ENCODE data around the gene GTPBP4.

Gene GTPBP4

GRCh38 chr10:1056326-1057105 lies 68.3 kb downstream of the GTPBP4 start, which contains the start of gene WDR37:
Gene WDR37 (plus strand): TSS chr10:1056385. CDS start chr10:1072156, 15,771 bp downstream.
- TF ChIP-seq CTCF (IDR thresholded peaks at IDR 0.05; ENCODE audit: low read depth, low read length, missing control alignments), result no peak
- H3K4me3 ChIP-seq (ENCODE audit: low read depth, low read length), result peak within 1 kb of the TSS; percentile 98
- DNase-seq, result peak; percentile 86
- H3K36me3 ChIP-seq (replicated peaks), result no peaks in the 10 kb centered on the region
- no peaks in the 10 kb centered on the region for H3K27me3 ChIP-seq (replicated peaks)
- H3K27ac ChIP-seq, result peak within 1 kb of the TSS; percentile 100
- in situ Hi-C loops (cut with HindIII; ENCODE audit: low pct_ligation_motif_present, low sequenced_read_pairs), result no loop called here

GRCh38 chr10:1057106-1057657 lies 68.9 kb downstream of the GTPBP4 start:
- no peaks in the 10 kb centered on the region for H3K27me3 ChIP-seq (replicated peaks)
- no peak for DNase-seq
- peak overlapping the region; percentile 100 for H3K27ac ChIP-seq
- in situ Hi-C loops (cut with HindIII; ENCODE audit: low pct_ligation_motif_present, low sequenced_read_pairs), result no loop called here
- peak overlapping the region; percentile 98 for H3K4me3 ChIP-seq (ENCODE audit: low read depth, low read length)
- H3K36me3 ChIP-seq (replicated peaks), result no peaks in the 10 kb centered on the region
- TF ChIP-seq CTCF (IDR thresholded peaks at IDR 0.05; ENCODE audit: low read depth, low read length, missing control alignments), result no peak

GRCh38 chr10:1058017-1058416 lies 69.8 kb downstream of the GTPBP4 start:
- no peaks in the 10 kb centered on the region for H3K36me3 ChIP-seq (replicated peaks)
- in situ Hi-C loops (cut with HindIII; ENCODE audit: low pct_ligation_motif_present, low sequenced_read_pairs), result no loop called here
- TF ChIP-seq CTCF (IDR thresholded peaks at IDR 0.05; ENCODE audit: low read depth, low read length, missing control alignments), result no peak
- no peak for DNase-seq
- H3K27ac ChIP-seq, result no peak overlapping the region
- no peak overlapping the region for H3K4me3 ChIP-seq (ENCODE audit: low read depth, low read length)
- no peaks in the 10 kb centered on the region for H3K27me3 ChIP-seq (replicated peaks)

GRCh38 chr10:1059902-1060301 lies 71.7 kb downstream of the GTPBP4 start:
- Histone ChIP-seq H3K27ac (no peak overlapping the region), H3K4me3 (ENCODE audit: low read depth, low read length) (no peak overlapping the region), H3K36me3 (replicated peaks) (peaks cover 7% of the 10 kb centered on the region), H3K27me3 (replicated peaks) (no peaks in the 10 kb centered on the region)
- in situ Hi-C loops (cut with HindIII; ENCODE audit: low pct_ligation_motif_present, low sequenced_read_pairs), result no loop called here
- DNase-seq, result no peak
- no peak for TF ChIP-seq CTCF (IDR thresholded peaks at IDR 0.05; ENCODE audit: low read depth, low read length, missing control alignments)

GRCh38 chr10:1061930-1062774 lies 73.9 kb downstream of the GTPBP4 start:
- no peaks in the 10 kb centered on the region for H3K27me3 ChIP-seq (replicated peaks)
- peak overlapping the region; percentile 18 for H3K27ac ChIP-seq
- H3K4me3 ChIP-seq (ENCODE audit: low read depth, low read length), result no peak overlapping the region
- H3K36me3 ChIP-seq (replicated peaks), result peaks cover 7% of the 10 kb centered on the region
- in situ Hi-C loops (cut with HindIII; ENCODE audit: low pct_ligation_motif_present, low sequenced_read_pairs), result no loop called here
- no peak for TF ChIP-seq CTCF (IDR thresholded peaks at IDR 0.05; ENCODE audit: low read depth, low read length, missing control alignments)
- DNase-seq, result peak; percentile 65
